ENCODE results near the gene RASGRP3.

- TF ChIP-seq CTCF (IDR thresholded peaks at IDR 0.05) (no peak), ZFX (IDR thresholded peaks at IDR 0.05; ENCODE audit: borderline replicate concordance) (no peak)
Measured at GRCh38 chr2:33581872-33582271, 105.4 kb downstream of the RASGRP3 start.
